OCI-LY7 (cell line): ENCODE data around the gene CREB3. TPM values are rescaled to one million over a fixed set of nuclear protein-coding genes. Genes with fewer than 3 reads are reported as not detected.
A peak's percentile ranks its signal among the peaks of the same experiment; 100 is the strongest.

ENCODE experiments used
- BruUV-seq: library from RNA; stranded (reverse); fragments of 400-500 nt; replicated peaks from 2 replicates; lab custom pipeline; 2021; lab: Mats Ljungman, UMichigan
- CTCF ChIA-PET: fragments of 300-600 bp; sonication (Branson Sonifier 250); formaldehyde crosslinking; loops from one replicate; lab custom pipeline; 2022; ENCODE audit warnings: antibody characterized with exemption; ENCODE audit not compliant: unreplicated experiment; lab: Charles Lee
- POLR2A ChIA-PET: fragments of 300-600 bp; sonication (Branson Sonifier 250); formaldehyde crosslinking; loops from one replicate; lab custom pipeline; 2022; ENCODE audit warnings: antibody characterized with exemption; lab: Charles Lee
- DNase-seq: peaks from one replicate; pipeline ENCODE4 v3.0.0-alpha.2; 2015; ENCODE audit warnings: low spot score
- H2AFZ ChIP-seq: fragments of 200-600 bp; sonication (generic), shearing (Covaris generic); 2 replicates; pipeline ENCODE4 v1.6.1; 2014; ENCODE audit warnings: mild to moderate bottlenecking, antibody characterized with exemption, low read length, moderate library complexity
- H3K27ac ChIP-seq: fragments of 200-600 bp; sonication (generic); 2 replicates; pipeline ENCODE4 v1.5.1; 2014; ENCODE audit warnings: mixed run types, low read depth, mild to moderate bottlenecking, moderate library complexity, low read length, inconsistent platforms; ENCODE audit not compliant: poor library complexity, severe bottlenecking
- H3K36me3 ChIP-seq: fragments of 200-600 bp; sonication (generic); 2 replicates; pipeline ENCODE4 v1.6.1; 2014; ENCODE audit warnings: mild to moderate bottlenecking, antibody characterized with exemption, low read length, moderate library complexity, mixed read lengths; ENCODE audit not compliant: insufficient read depth
- H3K4me1 ChIP-seq: fragments of 200-600 bp; sonication (generic); 2 replicates; pipeline ENCODE4 v1.5.1; 2014; ENCODE audit warnings: mild to moderate bottlenecking, low read length; ENCODE audit not compliant: insufficient read depth, poor library complexity, severe bottlenecking
- H3K4me2 ChIP-seq: fragments of 200-600 bp; sonication (generic); 2 replicates; pipeline ENCODE4 v1.6.1; 2014; ENCODE audit warnings: mild to moderate bottlenecking, low read length
- H3K4me3 ChIP-seq: fragments of 200-600 bp; sonication (generic); 2 replicates; pipeline ENCODE4 v1.5.1; 2014; ENCODE audit warnings: mild to moderate bottlenecking, low read depth, low read length; ENCODE audit not compliant: poor library complexity, severe bottlenecking
- H3K79me2 ChIP-seq: fragments of 200-600 bp; sonication (generic); 2 replicates; pipeline ENCODE4 v1.6.1; 2016; ENCODE audit warnings: low read depth, mild to moderate bottlenecking, low read length, moderate library complexity, mixed read lengths; ENCODE audit not compliant: insufficient read depth
- H3K9me2 ChIP-seq: fragments of 200-600 bp; sonication (generic); 2 replicates; pipeline ENCODE4 v1.6.1; 2016; ENCODE audit warnings: mild to moderate bottlenecking, low read length, mixed read lengths; ENCODE audit not compliant: insufficient read depth
- H3K9me3 ChIP-seq: fragments of 200-600 bp; sonication (generic); 2 replicates; pipeline ENCODE4 v1.6.1; 2014; ENCODE audit warnings: mild to moderate bottlenecking, mixed run types, low read length, mixed read lengths
- H4K20me1 ChIP-seq: fragments of 200-600 bp; sonication (generic); 2 replicates; pipeline ENCODE4 v1.6.1; 2014; ENCODE audit warnings: mild to moderate bottlenecking, antibody characterized with exemption, low read length, moderate library complexity, mixed read lengths; ENCODE audit not compliant: insufficient read depth
- CTCF ChIP-seq: fragments of 200-600 bp; sonication (generic); conservative IDR thresholded peaks from 2 replicates; pipeline ENCODE4 v1.5.1; 2014; ENCODE audit warnings: mild to moderate bottlenecking, antibody characterized with exemption, low read length, moderate library complexity, mixed read lengths
- EZH2phosphoT487 ChIP-seq: fragments of 200-600 bp; sonication (generic); IDR thresholded peaks from 2 replicates; pipeline ENCODE4 v1.6.1; 2018; ENCODE audit warnings: low read depth, borderline replicate concordance, mild to moderate bottlenecking, mixed run types, antibody characterized with exemption, low read length, moderate library complexity, mixed read lengths
- intact Hi-C: fragments of 100-400 bp; cut with micrococcal nuclease; formaldehyde crosslinking; loops from one replicate; pipeline ENCODE4 v1.10.0; 2022; ENCODE audit not compliant: unreplicated experiment
- total RNA-seq, 2 experiments: library from RNA; depleted of rRNA in 1 of 2; stranded (reverse); fragments of >200 nt in 1 of 2; shearing (Covaris generic) in 1 of 2; gene quantifications; 2 replicates each; pipeline ENCODE4 v1.2.3, GENCODE V29; 2014 to 2022

CREB3 gene
- total RNA-seq, 2 experiments from 2014 or later = 18.2 to 23.0 TPM

GRCh38 chr9:35757892-35758275, 25.4 kb downstream of the CREB3 start:
- TF ChIP-seq CTCF = no peak
- no peak for TF ChIP-seq EZH2phosphoT487
- Histone ChIP-seq H3K36me3 (peaks cover 23% of the 10 kb centered on the region), H3K79me2 (peaks cover 39% of the 10 kb centered on the region), H2AFZ (no peak overlapping the region), H3K4me2 (peak overlapping the region; percentile 74), H3K9me2 (no peaks in the 10 kb centered on the region), H3K4me1 (peaks cover 68% of the 10 kb centered on the region), H3K4me3 (peak overlapping the region; percentile 74), H3K9me3 (no peaks in the 10 kb centered on the region), H3K27ac (peak overlapping the region; percentile 94), H4K20me1 (no peaks in the 10 kb centered on the region)
- POLR2A ChIA-PET = interaction anchor here (0.6 to 2.8 kb wide), 4 partner anchors 9 to 84 kb away, joined by 3 to 12 read pairs (median 4); partner anchors contain the start of genes CA9, GBA2 and RGP1
- intact Hi-C loops = loop anchor here (1.0 to 5.0 kb wide), 4 partner anchors 18 to 141 kb away; partner anchors contain the start of genes CD72, CREB3, HINT2 and TLN1
- DNase-seq = no peak
- no TSS peak for BruUV-seq
- CTCF ChIA-PET = interaction anchor here (0.6 kb wide), 1 partner anchor 8 kb away, joined by 3 read pairs; no protein-coding TSS in a partner anchor

GRCh38 chr9:35758475-35759050, 26.1 kb downstream of the CREB3 start:
- TF ChIP-seq CTCF (no peak), EZH2phosphoT487 (no peak)
- DNase-seq = no peak
- Histone ChIP-seq H3K4me2 (peak overlapping the region; percentile 74), H2AFZ (no peak overlapping the region), H3K4me3 (peak overlapping the region; percentile 74), H3K9me3 (no peaks in the 10 kb centered on the region), H3K36me3 (peaks cover 19% of the 10 kb centered on the region), H4K20me1 (no peaks in the 10 kb centered on the region), H3K9me2 (no peaks in the 10 kb centered on the region), H3K4me1 (peaks cover 74% of the 10 kb centered on the region), H3K79me2 (peaks cover 39% of the 10 kb centered on the region), H3K27ac (peak overlapping the region; percentile 94)
- POLR2A ChIA-PET = interaction anchor here (0.9 to 2.8 kb wide), 5 partner anchors 10 to 85 kb away, joined by 3 to 12 read pairs (median 4); partner anchors contain the start of genes CA9, CREB3, GBA2 and RGP1
- TSS peak; percentile 41 for BruUV-seq
- intact Hi-C loops = loop anchor here (5.0 kb wide), 1 partner anchor 141 kb away; the partner anchor contains the start of gene CD72
- CTCF ChIA-PET = interaction anchor here (0.6 kb wide), 1 partner anchor 9 kb away, joined by 3 read pairs; no protein-coding TSS in a partner anchor
